Measurements from ENCODE around the gene RYR1. TPM values are rescaled to one million over a fixed set of nuclear protein-coding genes. Genes with fewer than 3 reads are reported as not detected.
"Not testable (repeated sequence)": the region's sequence is repeated elsewhere in the genome, so short reads cannot be mapped to it uniquely, and the experiment has no call there.

The RYR1 gene
- total RNA-seq, 2 donors from 2014 or later = 0.33 to 1.0 TPM

- Histone ChIP-seq H3K4me3 (no peak overlapping the region), H3K27ac (no peak overlapping the region), H3K36me3 (replicated peaks in 1 of 2; ENCODE audit: insufficient read depth in 1 of 2, low read depth in 2 of 2) (no peaks in the 10 kb centered on the region), H3K27me3 (peaks cover 0 to 3% of the 10 kb centered on the region in 2 donors), H3K4me1 (no peaks in the 10 kb centered on the region), H3K9me3 (no peaks in the 10 kb centered on the region)
- no peak for DNase-seq
- 54 to 68% methylated on average over 4 to 5 of the region's 5 CpGs for WGBS, 2 donors
- TF ChIP-seq CTCF (IDR thresholded peaks at IDR 0.05) (no peak), POLR2A (IDR thresholded peaks at IDR 0.05) (no peak)
- no peak for ATAC-seq
- intact Hi-C loops (cut with DNase I) = no loop called here
These were observed 9.2 kb upstream of the RYR1 start for GRCh38 chr19:38424272-38424671.

GRCh38 chr19:38425222-38425809, 8.2 kb upstream of the RYR1 start:
- intact Hi-C loops (cut with DNase I) = no loop called here
- no peaks in the 10 kb centered on the region for H3K9me3 ChIP-seq
- no peaks in the 10 kb centered on the region for H3K36me3 ChIP-seq (replicated peaks in 1 of 2; ENCODE audit: insufficient read depth in 1 of 2, low read depth in 2 of 2)
- WGBS, 2 donors = 40 to 64% methylated on average over 5 to 7 of the region's 7 CpGs
- no peak overlapping the region for H3K4me3 ChIP-seq
- ATAC-seq (no peak), DNase-seq (no peak)
- no peaks in the 10 kb centered on the region for H3K4me1 ChIP-seq
- H3K27me3 ChIP-seq = peaks cover 0 to 3% of the 10 kb centered on the region in 2 donors
- H3K27ac ChIP-seq = no peak overlapping the region
- no peak for TF ChIP-seq CTCF (IDR thresholded peaks at IDR 0.05)
- no peak for TF ChIP-seq POLR2A (IDR thresholded peaks at IDR 0.05)

- DNase-seq (peak in 1 of 4 donors; percentile 28), ATAC-seq (no peak)
- no peaks in the 10 kb centered on the region for H3K9me3 ChIP-seq
- no peak within 1 kb of the TSS for H3K4me3 ChIP-seq
- TF ChIP-seq POLR2A (IDR thresholded peaks at IDR 0.05) = no peak
- TF ChIP-seq CTCF (IDR thresholded peaks at IDR 0.05) = no peak
- H3K36me3 ChIP-seq (replicated peaks in 1 of 2; ENCODE audit: insufficient read depth in 1 of 2, low read depth in 2 of 2) = no peaks in the 10 kb centered on the region
- peaks cover 0 to 3% of the 10 kb centered on the region in 2 donors for H3K27me3 ChIP-seq
- 23 to 41% methylated on average over 15 to 20 of the region's 20 CpGs for WGBS, 2 donors
- no peak within 1 kb of the TSS for H3K27ac ChIP-seq
- H3K4me1 ChIP-seq = no peaks in the 10 kb centered on the region
- intact Hi-C loops (cut with DNase I) = no loop called here
These were observed 7.6 kb upstream of the RYR1 start, which contains the start of gene RASGRP4 for GRCh38 chr19:38425810-38426466. RASGRP4 (minus strand) TSS chr19:38426219; CDS start chr19:38426091, 128 bp downstream.

- H3K4me1 ChIP-seq; H3K36me3 ChIP-seq (replicated peaks in 1 of 2; ENCODE audit: insufficient read depth in 1 of 2, low read depth in 2 of 2); H3K9me3 ChIP-seq; intact Hi-C loops (cut with DNase I); H3K27ac ChIP-seq; H3K4me3 ChIP-seq; H3K27me3 ChIP-seq; DNase-seq; ATAC-seq: not testable (repeated sequence)
- 58 to 63% methylated on average over 15 to 17 of the region's 17 CpGs for WGBS, 2 donors
These were observed 6.3 kb upstream of the RYR1 start for GRCh38 chr19:38427035-38427677.

GRCh38 chr19:38429055-38429810, 4.3 kb upstream of the RYR1 start:
- no peak for ATAC-seq
- Histone ChIP-seq H3K36me3 (replicated peaks in 1 of 2; ENCODE audit: insufficient read depth in 1 of 2, low read depth in 2 of 2) (no peaks in the 10 kb centered on the region), H3K9me3 (no peaks in the 10 kb centered on the region), H3K27ac (no peak overlapping the region), H3K4me1 (no peaks in the 10 kb centered on the region), H3K27me3 (peaks cover 0 to 3% of the 10 kb centered on the region in 2 donors), H3K4me3 (no peak overlapping the region)
- WGBS, 2 donors = 35 to 47% methylated on average over 14 of the region's 14 CpGs
- TF ChIP-seq CTCF (IDR thresholded peaks at IDR 0.05) (no peak), POLR2A (IDR thresholded peaks at IDR 0.05) (no peak)
- DNase-seq = no peak
- intact Hi-C loops (cut with DNase I) = no loop called here

All from body of pancreas (tissue), 4 donors.